Activated CD4-positive, alpha-beta memory T cell treated with anti-CD3 and anti-CD28 coated beads, Interleukin-2, amount 10 ng/mL, durations not matched to agents 7 days and 5 days (primary cell): ENCODE data around the gene COQ8B. TPM values are rescaled to one million over a fixed set of nuclear protein-coding genes. Genes with fewer than 3 reads are reported as not detected.

ENCODE experiments used
- CTCF ChIA-PET: fragments of 350-600 bp; sonication (Branson Sonifier 250); formaldehyde crosslinking; loops from one replicate; lab custom pipeline; 2021; ENCODE audit warnings: antibody characterized with exemption, inconsistent platforms; lab: Charles Lee
- POLR2A ChIA-PET: fragments of 350-600 bp; sonication (Branson Sonifier 250); formaldehyde crosslinking; loops from one replicate; lab custom pipeline; 2021; ENCODE audit warnings: antibody characterized with exemption; lab: Charles Lee
- DNase-seq: peaks from one replicate; pipeline ENCODE4 v3.0.0-alpha.2; 2020
- H3K27ac Mint-ChIP-seq: one replicate; pipeline ENCODE4 v1.8.0; 2021; ENCODE audit warnings: mild to moderate bottlenecking, mixed read lengths
- H3K27me3 Mint-ChIP-seq: one replicate; pipeline ENCODE4 v1.8.0; 2021; ENCODE audit warnings: mixed read lengths
- H3K36me3 Mint-ChIP-seq: one replicate; pipeline ENCODE4 v1.8.0; 2021; ENCODE audit warnings: low read depth, mixed read lengths
- H3K4me1 Mint-ChIP-seq: one replicate; pipeline ENCODE4 v1.8.0; 2021; ENCODE audit warnings: mixed read lengths
- H3K4me3 Mint-ChIP-seq: one replicate; pipeline ENCODE4 v1.8.0; 2021; ENCODE audit warnings: mild to moderate bottlenecking, mixed read lengths
- H3K9me3 Mint-ChIP-seq: one replicate; pipeline ENCODE4 v1.8.0; 2021; ENCODE audit warnings: mixed read lengths
- total RNA-seq, 2 experiments: library from RNA; stranded (reverse); gene quantifications; one replicate each; pipeline ENCODE4 v1.2.3, GENCODE V29; 2021

Gene COQ8B
- total RNA-seq, 2 experiments from 2014 or later: 32.5 to 37.7 TPM

- Mint-ChIP-seq H3K27ac (no peak overlapping the region), H3K4me3 (no peak overlapping the region), H3K9me3 (no peaks in the 10 kb centered on the region), H3K36me3 (peaks cover 6% of the 10 kb centered on the region), H3K27me3 (no peaks in the 10 kb centered on the region), H3K4me1 (no peaks in the 10 kb centered on the region)
- no peak for DNase-seq
- CTCF ChIA-PET: no interaction called here
- POLR2A ChIA-PET: no interaction called here
These were observed 31.6 kb downstream of the COQ8B start for GRCh38 chr19:40685016-40685526.

- Mint-ChIP-seq H3K27ac (no peak overlapping the region), H3K4me1 (no peaks in the 10 kb centered on the region), H3K27me3 (no peaks in the 10 kb centered on the region), H3K36me3 (peaks cover 6% of the 10 kb centered on the region), H3K4me3 (no peak overlapping the region), H3K9me3 (no peaks in the 10 kb centered on the region)
- CTCF ChIA-PET: interaction anchor here (0.6 kb wide), 1 partner anchor 97 kb away, joined by 3 read pairs; no protein-coding TSS in a partner anchor
- no peak for DNase-seq
- POLR2A ChIA-PET: no interaction called here
These were observed 32.4 kb downstream of the COQ8B start for GRCh38 chr19:40684280-40684679.

- H3K36me3 Mint-ChIP-seq: peaks cover 6% of the 10 kb centered on the region
- ChIA-PET CTCF (interaction anchor here (0.6 kb wide), 1 partner anchor 27 kb away, joined by 4 read pairs; no protein-coding TSS in a partner anchor), POLR2A (no interaction called here)
- no peaks in the 10 kb centered on the region for H3K27me3 Mint-ChIP-seq
- H3K4me1 Mint-ChIP-seq: no peaks in the 10 kb centered on the region
- no peak overlapping the region for H3K27ac Mint-ChIP-seq
- no peaks in the 10 kb centered on the region for H3K9me3 Mint-ChIP-seq
- DNase-seq: no peak
- no peak overlapping the region for H3K4me3 Mint-ChIP-seq
These were observed 33.2 kb downstream of the COQ8B start for GRCh38 chr19:40683437-40683836.

GRCh38 chr19:40682431-40682964, 34.2 kb downstream of the COQ8B start:
- ChIA-PET POLR2A (no interaction called here), CTCF (no interaction called here)
- Mint-ChIP-seq H3K36me3 (peaks cover 10% of the 10 kb centered on the region), H3K4me1 (no peaks in the 10 kb centered on the region), H3K4me3 (no peak overlapping the region), H3K27ac (no peak overlapping the region), H3K27me3 (no peaks in the 10 kb centered on the region), H3K9me3 (no peaks in the 10 kb centered on the region)
- no peak for DNase-seq

GRCh38 chr19:40681039-40681438, 35.6 kb downstream of the COQ8B start:
- Mint-ChIP-seq H3K27ac (no peak overlapping the region), H3K9me3 (no peaks in the 10 kb centered on the region), H3K27me3 (no peaks in the 10 kb centered on the region), H3K4me1 (no peaks in the 10 kb centered on the region), H3K4me3 (no peak overlapping the region), H3K36me3 (peaks cover 10% of the 10 kb centered on the region)
- ChIA-PET POLR2A (no interaction called here), CTCF (no interaction called here)
- no peak for DNase-seq

- no peaks in the 10 kb centered on the region for H3K27me3 Mint-ChIP-seq
- CTCF ChIA-PET: no interaction called here
- H3K4me1 Mint-ChIP-seq: peaks cover 1% of the 10 kb centered on the region
- peaks cover 4% of the 10 kb centered on the region for H3K36me3 Mint-ChIP-seq
- no peak overlapping the region for H3K4me3 Mint-ChIP-seq
- POLR2A ChIA-PET: no interaction called here
- DNase-seq: no peak
- H3K9me3 Mint-ChIP-seq: no peaks in the 10 kb centered on the region
- H3K27ac Mint-ChIP-seq: no peak overlapping the region
These were observed 39.5 kb downstream of the COQ8B start for GRCh38 chr19:40677156-40677555.

GRCh38 chr19:40674291-40674690, 42.4 kb downstream of the COQ8B start:
- H3K27me3 Mint-ChIP-seq: no peaks in the 10 kb centered on the region
- ChIA-PET POLR2A (no interaction called here), CTCF (no interaction called here)

GRCh38 chr19:40673397-40673796, 43.3 kb downstream of the COQ8B start:
- Mint-ChIP-seq H3K4me1 (peaks cover 1% of the 10 kb centered on the region), H3K27ac (no peak overlapping the region), H3K4me3 (no peak overlapping the region), H3K9me3 (peaks cover 9% of the 10 kb centered on the region), H3K27me3 (no peaks in the 10 kb centered on the region), H3K36me3 (peaks cover 28% of the 10 kb centered on the region)
- CTCF ChIA-PET: no interaction called here
- DNase-seq: no peak
- POLR2A ChIA-PET: no interaction called here

More at GRCh38 chr19:40674291-40674690, 42.4 kb downstream of the COQ8B start:
- DNase-seq: no peak
- peaks cover 4% of the 10 kb centered on the region for H3K9me3 Mint-ChIP-seq
- peaks cover 19% of the 10 kb centered on the region for H3K36me3 Mint-ChIP-seq
- peaks cover 1% of the 10 kb centered on the region for H3K4me1 Mint-ChIP-seq
- H3K27ac Mint-ChIP-seq: no peak overlapping the region
- H3K4me3 Mint-ChIP-seq: no peak overlapping the region

- POLR2A ChIA-PET: interaction anchor here (1.2 kb wide), 1 partner anchor 9 kb away, joined by 3 read pairs; no protein-coding TSS in a partner anchor
- no peak overlapping the region for H3K4me3 Mint-ChIP-seq
- H3K27me3 Mint-ChIP-seq: no peaks in the 10 kb centered on the region
- H3K4me1 Mint-ChIP-seq: peaks cover 1% of the 10 kb centered on the region
- peaks cover 9% of the 10 kb centered on the region for H3K9me3 Mint-ChIP-seq
- CTCF ChIA-PET: no interaction called here
- DNase-seq: no peak
- peaks cover 28% of the 10 kb centered on the region for H3K36me3 Mint-ChIP-seq
- H3K27ac Mint-ChIP-seq: no peak overlapping the region
These were observed 44.0 kb downstream of the COQ8B start for GRCh38 chr19:40672573-40673299.

- Mint-ChIP-seq H3K27me3 (no peaks in the 10 kb centered on the region), H3K4me3 (no peak overlapping the region), H3K4me1 (peaks cover 1% of the 10 kb centered on the region), H3K36me3 (peaks cover 26% of the 10 kb centered on the region), H3K27ac (no peak overlapping the region), H3K9me3 (peaks cover 9% of the 10 kb centered on the region)
- no peak for DNase-seq
- CTCF ChIA-PET: interaction anchor here (1.9 kb wide), 1 partner anchor 147 kb away, joined by 4 read pairs; no protein-coding TSS in a partner anchor
- POLR2A ChIA-PET: interaction anchor here (1.2 kb wide), 1 partner anchor 9 kb away, joined by 3 read pairs; no protein-coding TSS in a partner anchor
These were observed 44.6 kb downstream of the COQ8B start for GRCh38 chr19:40672038-40672437.

GRCh38 chr19:40671404-40671803, 45.3 kb downstream of the COQ8B start:
- POLR2A ChIA-PET: interaction anchor here (1.2 kb wide), 1 partner anchor 8 kb away, joined by 3 read pairs; no protein-coding TSS in a partner anchor
- CTCF ChIA-PET: interaction anchor here (1.9 kb wide), 1 partner anchor 148 kb away, joined by 4 read pairs; no protein-coding TSS in a partner anchor
- no peak overlapping the region for H3K27ac Mint-ChIP-seq
- DNase-seq: no peak
- no peaks in the 10 kb centered on the region for H3K27me3 Mint-ChIP-seq
- H3K9me3 Mint-ChIP-seq: peaks cover 9% of the 10 kb centered on the region
- peaks cover 8% of the 10 kb centered on the region for H3K4me1 Mint-ChIP-seq
- peaks cover 32% of the 10 kb centered on the region for H3K36me3 Mint-ChIP-seq
- H3K4me3 Mint-ChIP-seq: no peak overlapping the region

- DNase-seq: no peak
- no peak overlapping the region for H3K4me3 Mint-ChIP-seq
- no peak overlapping the region for H3K27ac Mint-ChIP-seq
- peaks cover 32% of the 10 kb centered on the region for H3K36me3 Mint-ChIP-seq
- ChIA-PET CTCF (no interaction called here), POLR2A (no interaction called here)
- H3K4me1 Mint-ChIP-seq: peaks cover 12% of the 10 kb centered on the region
- peaks cover 9% of the 10 kb centered on the region for H3K9me3 Mint-ChIP-seq
- H3K27me3 Mint-ChIP-seq: no peaks in the 10 kb centered on the region
These were observed 47.6 kb downstream of the COQ8B start for GRCh38 chr19:40668991-40669614.

- no peak overlapping the region for H3K4me3 Mint-ChIP-seq
- ChIA-PET POLR2A (no interaction called here), CTCF (interaction anchor here (1.0 kb wide), 1 partner anchor 33 kb away, joined by 3 read pairs; no protein-coding TSS in a partner anchor)
- H3K27ac Mint-ChIP-seq: no peak overlapping the region
- H3K9me3 Mint-ChIP-seq: peaks cover 9% of the 10 kb centered on the region
- DNase-seq: no peak
- peaks cover 32% of the 10 kb centered on the region for H3K36me3 Mint-ChIP-seq
- peaks cover 26% of the 10 kb centered on the region for H3K4me1 Mint-ChIP-seq
- H3K27me3 Mint-ChIP-seq: peaks cover 3% of the 10 kb centered on the region
These were observed 49.1 kb downstream of the COQ8B start for GRCh38 chr19:40667602-40668001.
